ENCODE data around the gene ZNF35. TPM values are rescaled to one million over a fixed set of nuclear protein-coding genes. Genes with fewer than 3 reads are reported as not detected.

ZNF35 gene
- polyA plus RNA-seq, 6 donors from 2014 or later, result 3.6 to 6.6 (median 5.4) TPM

Other genes with a start within 250 kb of the ZNF35 start
- gene ZNF445, start 171.1 kb upstream of the ZNF35 start, polyA plus RNA-seq (ENCODE audit: low read depth in 6 of 6), result 1 to 10 TPM in 5 of 6 donors, not detected in 1; 1.5 to 5.3 (median 2.9) TPM
- 1 to 10 TPM; 3.4 to 6.2 (median 5.0) TPM for gene ZKSCAN7, start 93.5 kb upstream of the ZNF35 start, polyA plus RNA-seq (ENCODE audit: low read depth in 6 of 6)
- 1 to 10 TPM in 5 of 6 donors, under 1 TPM in 1; 0.79 to 3.6 (median 1.5) TPM for gene ZNF660, start 63.8 kb upstream of the ZNF35 start, polyA plus RNA-seq (ENCODE audit: low read depth in 6 of 6)
- gene ZNF197, start 23.7 kb upstream of the ZNF35 start, polyA plus RNA-seq (ENCODE audit: low read depth in 6 of 6), result 1 to 10 TPM; 2.8 to 8.5 (median 4.9) TPM
- gene ZNF502, start 63.9 kb downstream of the ZNF35 start, polyA plus RNA-seq (ENCODE audit: low read depth in 6 of 6), result 1 to 10 TPM; 4.6 to 6.0 (median 5.4) TPM
- 1 to 10 TPM in 5 of 6 donors, not detected in 1; 1.4 to 7.8 (median 4.0) TPM for gene ZNF501, start 80.9 kb downstream of the ZNF35 start, polyA plus RNA-seq (ENCODE audit: low read depth in 6 of 6)
- 10 to 100 TPM in 5 of 6 donors, 1 to 10 TPM in 1; 9.5 to 36.8 (median 28.2) TPM for gene KIAA1143, start 112.9 kb downstream of the ZNF35 start, polyA plus RNA-seq (ENCODE audit: low read depth in 6 of 6)
- under 1 TPM in 5 of 6 donors, not detected in 1; 0.12 to 0.42 (median 0.36) TPM for gene KIF15, start 113.1 kb downstream of the ZNF35 start, polyA plus RNA-seq (ENCODE audit: low read depth in 6 of 6)
- gene TMEM42, start 213.2 kb downstream of the ZNF35 start, polyA plus RNA-seq (ENCODE audit: low read depth in 6 of 6), result 10 to 100 TPM; 40.8 to 77.0 (median 47.2) TPM
- gene TGM4, start 225.9 kb downstream of the ZNF35 start, polyA plus RNA-seq (ENCODE audit: low read depth in 6 of 6), result under 1 TPM in 3 of 6 donors, not detected in 3; 0.09 to 0.23 (median 0.22) TPM